Measurements from ENCODE around the gene EIF2S2. TPM values are rescaled to one million over a fixed set of nuclear protein-coding genes. Genes with fewer than 3 reads are reported as not detected.

The EIF2S2 gene
- polyA plus RNA-seq, 3 donors = 18.8 to 20.1 (median 18.9) TPM

DNA sequence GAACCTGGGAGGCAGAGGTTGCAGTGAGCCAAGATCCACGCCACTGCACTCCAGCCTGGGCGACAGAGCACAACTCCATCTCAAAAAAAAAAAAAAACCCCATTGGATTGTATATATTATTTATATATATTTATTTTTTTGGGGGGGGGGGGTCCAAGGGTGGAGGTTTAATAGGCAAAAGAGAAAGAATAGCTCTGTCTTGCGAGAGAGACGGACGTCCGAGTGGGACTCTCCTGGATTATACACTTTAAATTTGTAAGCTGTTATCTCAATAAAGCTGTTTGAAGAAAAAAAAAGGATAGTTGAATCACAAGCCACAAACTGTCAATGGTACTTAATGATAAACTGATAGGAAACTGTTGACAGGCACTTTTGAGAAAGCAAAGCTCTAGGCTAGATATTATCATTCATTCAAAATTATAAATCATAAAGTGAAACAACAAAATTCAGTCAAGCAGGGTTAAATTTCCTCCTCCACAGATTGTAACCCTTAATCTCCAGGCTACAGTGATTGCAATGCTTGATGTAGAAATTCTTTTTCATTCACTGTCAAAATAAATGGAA is 20.3 kb downstream of the EIF2S2 start:
- peak overlapping the region in 1 of 7 donors; percentile 46 for H3K27ac Mint-ChIP-seq
- H2AFZ ChIP-seq (ENCODE audit: insufficient read depth, low read depth, low read length, poor library complexity, severe bottlenecking) = no peak overlapping the region
- peaks cover 40% of the 10 kb centered on the region for H3K79me2 ChIP-seq (ENCODE audit: insufficient read depth, low read length)
- no peak overlapping the region for H3K27ac ChIP-seq (ENCODE audit: low read depth in 1 of 2, low read length in 2 of 2)
- no CpG with 5 or more reads among the region's 6 CpGs for WGBS (ENCODE audit: insufficient coverage)
- H3K36me3 Mint-ChIP-seq = peaks cover 80 to 86% of the 10 kb centered on the region in 2 donors
- no peak overlapping the region for H3K4me2 ChIP-seq (replicated peaks; ENCODE audit: extremely low read depth, low read length, poor library complexity, severe bottlenecking)
- no peaks in the 10 kb centered on the region for H3K27me3 Mint-ChIP-seq (ENCODE audit: low read depth in 3 of 3)
- H3K4me1 ChIP-seq (ENCODE audit: control insufficient read depth in 1 of 2, insufficient read depth in 2 of 2, low read length in 2 of 2) = no peaks in the 10 kb centered on the region
- TF ChIP-seq, protein P1, sequence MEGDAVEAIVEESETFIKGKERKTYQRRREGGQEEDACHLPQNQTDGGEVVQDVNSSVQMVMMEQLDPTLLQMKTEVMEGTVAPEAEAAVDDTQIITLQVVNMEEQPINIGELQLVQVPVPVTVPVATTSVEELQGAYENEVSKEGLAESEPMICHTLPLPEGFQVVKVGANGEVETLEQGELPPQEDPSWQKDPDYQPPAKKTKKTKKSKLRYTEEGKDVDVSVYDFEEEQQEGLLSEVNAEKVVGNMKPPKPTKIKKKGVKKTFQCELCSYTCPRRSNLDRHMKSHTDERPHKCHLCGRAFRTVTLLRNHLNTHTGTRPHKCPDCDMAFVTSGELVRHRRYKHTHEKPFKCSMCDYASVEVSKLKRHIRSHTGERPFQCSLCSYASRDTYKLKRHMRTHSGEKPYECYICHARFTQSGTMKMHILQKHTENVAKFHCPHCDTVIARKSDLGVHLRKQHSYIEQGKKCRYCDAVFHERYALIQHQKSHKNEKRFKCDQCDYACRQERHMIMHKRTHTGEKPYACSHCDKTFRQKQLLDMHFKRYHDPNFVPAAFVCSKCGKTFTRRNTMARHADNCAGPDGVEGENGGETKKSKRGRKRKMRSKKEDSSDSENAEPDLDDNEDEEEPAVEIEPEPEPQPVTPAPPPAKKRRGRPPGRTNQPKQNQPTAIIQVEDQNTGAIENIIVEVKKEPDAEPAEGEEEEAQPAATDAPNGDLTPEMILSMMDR (IDR thresholded peaks at IDR 0.05) = no peak
- peaks cover 88 to 98% of the 10 kb centered on the region in 2 donors for H3K36me3 ChIP-seq (replicated peaks in 1 of 2; ENCODE audit: control insufficient read depth in 1 of 2, insufficient read depth in 2 of 2, low read length in 2 of 2)
- H3K27me3 ChIP-seq (ENCODE audit: control insufficient read depth in 2 of 2, insufficient read depth in 2 of 2, low read length in 2 of 2) = no peaks in the 10 kb centered on the region
- H3K4me1 Mint-ChIP-seq = no peaks in the 10 kb centered on the region
- H3K9ac ChIP-seq (ENCODE audit: insufficient read depth, low read length, poor library complexity, severe bottlenecking) = no peak overlapping the region
- no peak for DNase-seq
- H3K4me3 Mint-ChIP-seq = no peak overlapping the region
- H3K4me3 ChIP-seq (replicated peaks in 1 of 3; ENCODE audit: low read depth in 2 of 3, low read length in 3 of 3) = no peak overlapping the region
- intact Hi-C loops (cut with micrococcal nuclease) = no loop called here
- peaks cover 96% of the 10 kb centered on the region for H4K20me1 ChIP-seq (ENCODE audit: insufficient read depth, low read length)
- no peaks in the 10 kb centered on the region for H3K9me3 Mint-ChIP-seq
- no peaks in the 10 kb centered on the region for H3K9me3 ChIP-seq (replicated peaks in 1 of 2; ENCODE audit: control insufficient read depth in 1 of 2, insufficient read depth in 1 of 2, low read length in 2 of 2)

DNA sequence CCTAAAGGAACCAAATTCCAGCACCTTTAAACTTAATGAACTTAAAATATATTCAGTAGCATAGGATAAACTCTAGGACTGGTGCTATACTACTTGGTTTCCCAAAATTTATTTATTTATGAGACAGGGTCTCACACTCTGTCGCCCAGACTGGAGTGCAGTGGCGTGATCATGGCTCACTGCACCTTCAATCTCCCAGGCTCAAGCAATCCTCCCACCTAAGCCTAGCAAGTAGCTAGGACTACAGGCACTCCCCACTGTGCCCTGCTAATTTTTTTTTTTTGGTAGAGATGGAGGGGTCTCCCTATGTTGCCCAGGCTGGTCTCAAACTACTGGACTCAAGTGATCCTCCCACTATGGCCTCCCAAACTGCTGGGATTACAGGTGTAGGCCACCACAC is 21.4 kb downstream of the EIF2S2 start:
- no peak overlapping the region for H3K4me3 Mint-ChIP-seq
- WGBS (ENCODE audit: insufficient coverage) = no CpG with 5 or more reads among the region's 2 CpGs
- no peak overlapping the region for H3K27ac ChIP-seq (ENCODE audit: low read depth in 1 of 2, low read length in 2 of 2)
- no peak overlapping the region for H3K27ac Mint-ChIP-seq
- H2AFZ ChIP-seq (ENCODE audit: insufficient read depth, low read depth, low read length, poor library complexity, severe bottlenecking) = no peak overlapping the region
- H3K9me3 ChIP-seq (replicated peaks in 1 of 2; ENCODE audit: control insufficient read depth in 1 of 2, insufficient read depth in 1 of 2, low read length in 2 of 2) = no peaks in the 10 kb centered on the region
- H3K36me3 Mint-ChIP-seq = peaks cover 75 to 83% of the 10 kb centered on the region in 2 donors
- H4K20me1 ChIP-seq (ENCODE audit: insufficient read depth, low read length) = peaks cover 96% of the 10 kb centered on the region
- DNase-seq = no peak
- peaks cover 86 to 98% of the 10 kb centered on the region in 2 donors for H3K36me3 ChIP-seq (replicated peaks in 1 of 2; ENCODE audit: control insufficient read depth in 1 of 2, insufficient read depth in 2 of 2, low read length in 2 of 2)
- TF ChIP-seq, protein P1 (IDR thresholded peaks at IDR 0.05) = no peak
- no peaks in the 10 kb centered on the region for H3K9me3 Mint-ChIP-seq
- H3K9ac ChIP-seq (ENCODE audit: insufficient read depth, low read length, poor library complexity, severe bottlenecking) = no peak overlapping the region
- no peaks in the 10 kb centered on the region for H3K27me3 Mint-ChIP-seq (ENCODE audit: low read depth in 3 of 3)
- no peak overlapping the region for H3K4me2 ChIP-seq (replicated peaks; ENCODE audit: extremely low read depth, low read length, poor library complexity, severe bottlenecking)
- H3K4me3 ChIP-seq (replicated peaks in 1 of 3; ENCODE audit: low read depth in 2 of 3, low read length in 3 of 3) = no peak overlapping the region
- H3K79me2 ChIP-seq (ENCODE audit: insufficient read depth, low read length) = peaks cover 35% of the 10 kb centered on the region
- no peaks in the 10 kb centered on the region for H3K4me1 Mint-ChIP-seq
- H3K4me1 ChIP-seq (ENCODE audit: control insufficient read depth in 1 of 2, insufficient read depth in 2 of 2, low read length in 2 of 2) = no peaks in the 10 kb centered on the region
- no peaks in the 10 kb centered on the region for H3K27me3 ChIP-seq (ENCODE audit: control insufficient read depth in 2 of 2, insufficient read depth in 2 of 2, low read length in 2 of 2)
- intact Hi-C loops (cut with micrococcal nuclease) = no loop called here

Measured in CD14-positive monocyte (primary cell).